DND-41 (cell line): ENCODE results near the gene SUMO3.

Experiments used
- EZH2 ChIP-seq: IDR thresholded peaks from 3 replicates; pipeline ENCODE4 v1.6.1; 2012; ENCODE audit warnings: borderline replicate concordance, low read depth, mild to moderate bottlenecking, moderate library complexity, low read length, inconsistent platforms; ENCODE audit not compliant: severe bottlenecking
- TF ChIP-seq, protein P1 (sequence below): IDR thresholded peaks from 2 replicates; pipeline ENCODE4 v1.5.1; 2012; ENCODE audit warnings: borderline replicate concordance, low read length, moderate library complexity, mild to moderate bottlenecking; ENCODE audit not compliant: poor library complexity, severe bottlenecking; ENCODE audit errors: extremely low read depth

DNA sequence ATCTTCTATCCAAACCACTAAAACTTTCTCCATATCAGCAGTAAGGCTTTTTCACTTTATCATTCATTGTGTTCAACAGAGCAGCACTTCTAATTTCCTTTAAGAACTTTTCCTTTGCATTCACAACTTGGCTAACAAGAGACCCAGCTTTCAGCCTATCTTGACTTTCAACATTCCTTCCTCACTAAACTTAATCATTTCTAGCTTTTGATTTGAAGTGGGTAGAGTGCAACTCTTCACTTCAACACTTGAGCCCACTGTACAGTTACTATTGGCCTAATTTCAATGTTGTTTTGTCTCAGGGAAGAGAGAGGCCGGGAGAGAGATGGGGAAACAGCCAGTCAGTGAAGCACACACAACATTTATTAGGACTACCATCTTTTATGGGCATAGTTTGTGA lies 18.2 kb downstream of the SUMO3 start:
- TF ChIP-seq, protein P1, sequence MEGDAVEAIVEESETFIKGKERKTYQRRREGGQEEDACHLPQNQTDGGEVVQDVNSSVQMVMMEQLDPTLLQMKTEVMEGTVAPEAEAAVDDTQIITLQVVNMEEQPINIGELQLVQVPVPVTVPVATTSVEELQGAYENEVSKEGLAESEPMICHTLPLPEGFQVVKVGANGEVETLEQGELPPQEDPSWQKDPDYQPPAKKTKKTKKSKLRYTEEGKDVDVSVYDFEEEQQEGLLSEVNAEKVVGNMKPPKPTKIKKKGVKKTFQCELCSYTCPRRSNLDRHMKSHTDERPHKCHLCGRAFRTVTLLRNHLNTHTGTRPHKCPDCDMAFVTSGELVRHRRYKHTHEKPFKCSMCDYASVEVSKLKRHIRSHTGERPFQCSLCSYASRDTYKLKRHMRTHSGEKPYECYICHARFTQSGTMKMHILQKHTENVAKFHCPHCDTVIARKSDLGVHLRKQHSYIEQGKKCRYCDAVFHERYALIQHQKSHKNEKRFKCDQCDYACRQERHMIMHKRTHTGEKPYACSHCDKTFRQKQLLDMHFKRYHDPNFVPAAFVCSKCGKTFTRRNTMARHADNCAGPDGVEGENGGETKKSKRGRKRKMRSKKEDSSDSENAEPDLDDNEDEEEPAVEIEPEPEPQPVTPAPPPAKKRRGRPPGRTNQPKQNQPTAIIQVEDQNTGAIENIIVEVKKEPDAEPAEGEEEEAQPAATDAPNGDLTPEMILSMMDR = no peak
- TF ChIP-seq EZH2 = no peak
